HCT116 (cell line): Measurements from ENCODE around the gene FPR3.

ENCODE experiments used
- CBX3 ChIP-seq: IDR thresholded peaks from 2 replicates; pipeline ENCODE4 v1.6.1; 2012; ENCODE audit warnings: low read depth
- CTCF ChIP-seq, 3 experiments: fragments of 200-600 bp in 1 of 3; sonication (generic) in 1 of 3; IDR thresholded peaks in 2 of 3; conservative IDR thresholded peaks in 1 of 3; 2 replicates each; pipeline ENCODE4 v1.5.1; 2012 to 2017; ENCODE audit warnings: low read depth in 2 of 3, low read length in 2 of 3, antibody characterized with exemption in 1 of 3, borderline replicate concordance in 1 of 3, control low read depth in 1 of 3, mild to moderate bottlenecking in 1 of 3, mixed read lengths in 1 of 3, mixed run types in 1 of 3, moderate library complexity in 1 of 3; ENCODE audit not compliant: insufficient read depth in 1 of 3
- EZH2 ChIP-seq: fragments of 200-600 bp; sonication (generic); IDR thresholded peaks from 2 replicates; pipeline ENCODE4 v1.6.1; 2017; ENCODE audit warnings: antibody characterized with exemption, mixed run types
- EZH2phosphoT487 ChIP-seq: fragments of 200-600 bp; IDR thresholded peaks from 2 replicates; pipeline ENCODE4 v1.6.1; 2018; ENCODE audit warnings: antibody characterized with exemption, borderline replicate concordance
- JUND ChIP-seq: IDR thresholded peaks from 2 replicates; pipeline ENCODE4 v1.6.1; 2012
- MAX ChIP-seq: IDR thresholded peaks from 2 replicates; pipeline ENCODE4 v1.6.1; 2012
- POLR2A ChIP-seq: IDR thresholded peaks from 2 replicates; pipeline ENCODE4 v1.7.0; 2011; ENCODE audit warnings: borderline replicate concordance; ENCODE audit not compliant: insufficient read depth, insufficient read length; ENCODE audit errors: extremely low read depth
- POLR2AphosphoS5 ChIP-seq: IDR thresholded peaks from 2 replicates; pipeline ENCODE4 v1.6.1; 2011; ENCODE audit warnings: mild to moderate bottlenecking, low read depth, low read length, moderate library complexity
- TCF7L2 ChIP-seq: IDR thresholded peaks from 2 replicates; pipeline ENCODE4 v1.7.0; 2011; ENCODE audit warnings: borderline replicate concordance, inconsistent platforms; ENCODE audit not compliant: insufficient read depth, insufficient read length; ENCODE audit errors: extremely low read depth
- YY1 ChIP-seq: IDR thresholded peaks from 2 replicates; pipeline ENCODE4 v1.6.1; 2011; ENCODE audit warnings: low read length, low read depth, moderate library complexity, mild to moderate bottlenecking; ENCODE audit not compliant: insufficient replicate concordance; ENCODE audit errors: extremely low read depth
- ZBTB33 ChIP-seq: IDR thresholded peaks from 2 replicates; pipeline ENCODE4 v1.6.1; 2011; ENCODE audit warnings: mild to moderate bottlenecking, low read length, moderate library complexity; ENCODE audit not compliant: insufficient replicate concordance; ENCODE audit errors: extremely low read depth
- ZFX ChIP-seq: fragments of 450-650 bp; IDR thresholded peaks from 2 replicates; pipeline ENCODE4 v1.6.1; 2017

- TF ChIP-seq POLR2A: no peak
- no peak for TF ChIP-seq JUND
- TF ChIP-seq CTCF (IDR thresholded peaks at IDR 0.05 in 2 of 3, conservative IDR thresholded peaks at IDR 0.05 in 1 of 3; ENCODE audit: borderline replicate concordance in 1 of 3, insufficient read depth in 1 of 3, low read depth in 2 of 3, low read length in 2 of 3): no peak
- TF ChIP-seq CBX3: no peak
- TF ChIP-seq EZH2phosphoT487: no peak
- no peak for TF ChIP-seq ZBTB33
- TF ChIP-seq YY1: no peak
- TF ChIP-seq TCF7L2: no peak
- no peak for TF ChIP-seq ZFX
- no peak for TF ChIP-seq POLR2AphosphoS5
- no peak for TF ChIP-seq EZH2
- TF ChIP-seq MAX: no peak
Measured at GRCh38 chr19:51784922-51785690, 9.9 kb upstream of the FPR3 start.
